HG02970 (cell line): ENCODE results near the gene FAM20C.
"Not testable (repeated sequence)": the region's sequence is repeated elsewhere in the genome, so short reads cannot be mapped to it uniquely, and the experiment has no call there.

ENCODE experiments used
- ATAC-seq: cut with Tn5 transposase; IDR thresholded peaks from one replicate; pipeline ENCODE4 v1.9.1; 2021; ENCODE audit warnings: mild to moderate bottlenecking, moderate library complexity, moderate number of reproducible peaks; ENCODE audit not compliant: unreplicated experiment, low FRiP score

FAM20C gene

GRCh38 chr7:237385-237784 lies 45.0 kb downstream of the FAM20C start:
- no peak for ATAC-seq

GRCh38 chr7:240146-240676 lies 47.8 kb downstream of the FAM20C start:
- no peak for ATAC-seq

- ATAC-seq, result no peak
These were observed 48.6 kb downstream of the FAM20C start for GRCh38 chr7:240887-241421.

GRCh38 chr7:241513-241912 lies 49.1 kb downstream of the FAM20C start:
- ATAC-seq, result no peak

- not testable (repeated sequence) for ATAC-seq
These were observed 50.6 kb downstream of the FAM20C start for GRCh38 chr7:242826-243579.

GRCh38 chr7:243580-243978 lies 51.2 kb downstream of the FAM20C start:
- not testable (repeated sequence) for ATAC-seq

GRCh38 chr7:244974-245373 lies 52.6 kb downstream of the FAM20C start:
- no peak for ATAC-seq

- ATAC-seq, result no peak
These were observed 53.4 kb downstream of the FAM20C start for GRCh38 chr7:245574-246295.

- no peak for ATAC-seq
These were observed 54.1 kb downstream of the FAM20C start for GRCh38 chr7:246451-246850.

GRCh38 chr7:247181-247580 lies 54.8 kb downstream of the FAM20C start:
- ATAC-seq, result no peak

GRCh38 chr7:247636-248035 lies 55.3 kb downstream of the FAM20C start:
- ATAC-seq, result no peak

- no peak for ATAC-seq
These were observed 56.5 kb downstream of the FAM20C start for GRCh38 chr7:248732-249435.

- no peak for ATAC-seq
These were observed 57.6 kb downstream of the FAM20C start for GRCh38 chr7:249989-250388.

- no peak for ATAC-seq
These were observed 58.2 kb downstream of the FAM20C start for GRCh38 chr7:250523-250922.

- ATAC-seq, result no peak
These were observed 58.6 kb downstream of the FAM20C start for GRCh38 chr7:251005-251404.

GRCh38 chr7:251446-252175 lies 59.2 kb downstream of the FAM20C start:
- ATAC-seq, result no peak

GRCh38 chr7:252216-252965 lies 60.0 kb downstream of the FAM20C start:
- ATAC-seq, result no peak

GRCh38 chr7:252981-253380 lies 60.6 kb downstream of the FAM20C start:
- ATAC-seq, result no peak

GRCh38 chr7:253581-254336 lies 61.4 kb downstream of the FAM20C start:
- ATAC-seq, result no peak
